Suprapubic skin (tissue), 4 donors: ENCODE results near the gene DSCAML1. TPM values are rescaled to one million over a fixed set of nuclear protein-coding genes. Genes with fewer than 3 reads are reported as not detected.

Source experiments
- DNase-seq, 2 donors: peaks; one replicate each; pipeline ENCODE4 v3.0.0-alpha.2; 2019; ENCODE audit warnings: low spot score in 2 of 2
- H3K27ac ChIP-seq: fragments of 200-600 bp; sonication (generic); one replicate; pipeline ENCODE4 v1.5.1; 2019
- H3K27me3 ChIP-seq: fragments of 200-600 bp; sonication (generic); one replicate; pipeline ENCODE4 v1.5.1; 2019
- H3K36me3 ChIP-seq: fragments of 200-600 bp; sonication (generic); one replicate; pipeline ENCODE4 v1.5.1; 2019
- H3K4me1 ChIP-seq: fragments of 200-600 bp; sonication (generic); one replicate; pipeline ENCODE4 v1.5.1; 2019
- H3K4me3 ChIP-seq: fragments of 200-600 bp; sonication (generic); one replicate; pipeline ENCODE4 v1.5.1; 2019; ENCODE audit warnings: mild to moderate bottlenecking
- H3K9me3 ChIP-seq: fragments of 200-600 bp; sonication (generic); one replicate; pipeline ENCODE4 v1.5.1; 2019
- EP300 ChIP-seq: sonication (generic); formaldehyde crosslinking; IDR thresholded peaks from one replicate; pipeline ENCODE4 v1.6.1; 2017; ENCODE audit warnings: antibody characterized with exemption
- POLR2A ChIP-seq, 2 donors: fragments of 450-650 bp; IDR thresholded peaks; one replicate each; pipeline ENCODE4 v1.6.1; 2017; ENCODE audit warnings: antibody characterized with exemption in 2 of 2, mild to moderate bottlenecking in 2 of 2, moderate library complexity in 2 of 2
- POLR2AphosphoS5 ChIP-seq, 3 donors: sonication (generic); formaldehyde crosslinking; IDR thresholded peaks; one replicate each; pipeline ENCODE4 v1.6.1; 2017; ENCODE audit warnings: antibody characterized with exemption in 3 of 3
- WGBS: methylation state at CpG from one replicate; pipeline ENCODE4 v1.1.5; 2018; 5-methylcytosine and 5-hydroxymethylcytosine counted together
- total RNA-seq, 4 donors: library from RNA; depleted of rRNA; stranded (reverse); fragments of >200 nt; gene quantifications; one replicate each; pipeline ENCODE4 v1.1.0, GENCODE V29; 2016
- TF ChIP-seq, protein P1 (sequence below), 2 donors: fragments of 200-600 bp in 1 of 2; fragments of 450-650 bp in 1 of 2; sonication (generic) in 1 of 2; IDR thresholded peaks; one replicate each; pipeline ENCODE4 v1.5.1; 2016 to 2019; ENCODE audit warnings: antibody characterized with exemption in 2 of 2, mild to moderate bottlenecking in 1 of 2, moderate library complexity in 1 of 2

Gene DSCAML1
- total RNA-seq, 4 donors from 2014 or later, result 0.11 to 0.24 (median 0.21) TPM; not detected in 1

DNA sequence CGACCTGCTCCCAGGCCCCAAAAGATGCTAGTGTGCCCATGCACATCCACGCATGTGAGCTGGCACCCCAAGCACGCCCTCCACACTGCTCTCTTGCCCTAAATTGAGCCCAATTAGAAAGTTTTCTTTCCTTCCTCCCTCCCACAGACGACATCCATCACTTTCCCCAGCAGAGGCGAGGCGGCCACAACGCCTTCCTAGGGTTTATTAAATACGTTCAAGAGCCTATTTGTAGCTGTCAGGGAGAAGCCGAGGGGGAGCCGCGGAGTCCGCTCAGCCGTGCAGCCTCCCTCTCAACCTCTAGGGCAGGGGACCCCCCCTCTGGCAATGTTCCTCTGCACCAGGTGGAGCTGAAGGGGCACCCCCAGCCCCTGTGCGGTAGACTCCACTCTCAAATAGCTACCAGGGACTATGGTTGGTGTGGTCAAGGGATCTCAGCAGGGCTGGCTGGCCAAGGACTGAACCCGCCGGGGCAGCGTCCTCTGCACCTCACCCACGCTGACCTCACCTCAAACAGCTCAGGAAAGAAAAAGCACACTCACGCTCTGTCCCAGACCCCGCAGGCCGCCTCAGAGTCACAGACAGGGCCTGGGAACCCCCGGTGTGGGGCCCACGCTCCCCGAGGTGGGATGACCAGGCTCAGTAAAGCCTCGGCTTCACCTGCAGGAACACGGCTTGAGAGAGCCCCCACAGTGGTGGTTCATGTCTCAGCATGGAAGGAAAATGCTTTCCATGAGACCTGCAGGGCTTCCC lies 152.4 kb downstream of the DSCAML1 start:
- TF ChIP-seq POLR2AphosphoS5 (IDR thresholded peaks at IDR 0.05) (no peak), POLR2A (IDR thresholded peaks at IDR 0.05) (no peak), EP300 (no peak)
- TF ChIP-seq, protein P1, sequence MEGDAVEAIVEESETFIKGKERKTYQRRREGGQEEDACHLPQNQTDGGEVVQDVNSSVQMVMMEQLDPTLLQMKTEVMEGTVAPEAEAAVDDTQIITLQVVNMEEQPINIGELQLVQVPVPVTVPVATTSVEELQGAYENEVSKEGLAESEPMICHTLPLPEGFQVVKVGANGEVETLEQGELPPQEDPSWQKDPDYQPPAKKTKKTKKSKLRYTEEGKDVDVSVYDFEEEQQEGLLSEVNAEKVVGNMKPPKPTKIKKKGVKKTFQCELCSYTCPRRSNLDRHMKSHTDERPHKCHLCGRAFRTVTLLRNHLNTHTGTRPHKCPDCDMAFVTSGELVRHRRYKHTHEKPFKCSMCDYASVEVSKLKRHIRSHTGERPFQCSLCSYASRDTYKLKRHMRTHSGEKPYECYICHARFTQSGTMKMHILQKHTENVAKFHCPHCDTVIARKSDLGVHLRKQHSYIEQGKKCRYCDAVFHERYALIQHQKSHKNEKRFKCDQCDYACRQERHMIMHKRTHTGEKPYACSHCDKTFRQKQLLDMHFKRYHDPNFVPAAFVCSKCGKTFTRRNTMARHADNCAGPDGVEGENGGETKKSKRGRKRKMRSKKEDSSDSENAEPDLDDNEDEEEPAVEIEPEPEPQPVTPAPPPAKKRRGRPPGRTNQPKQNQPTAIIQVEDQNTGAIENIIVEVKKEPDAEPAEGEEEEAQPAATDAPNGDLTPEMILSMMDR (IDR thresholded peaks at IDR 0.05), result no peak
- Histone ChIP-seq H3K27ac (no peak overlapping the region), H3K4me1 (no peaks in the 10 kb centered on the region), H3K4me3 (no peak overlapping the region), H3K9me3 (no peaks in the 10 kb centered on the region), H3K27me3 (peaks cover 35% of the 10 kb centered on the region), H3K36me3 (no peaks in the 10 kb centered on the region)
- WGBS, result 79% methylated on average over 18 of the region's 26 CpGs
- DNase-seq, result no peak

DNA sequence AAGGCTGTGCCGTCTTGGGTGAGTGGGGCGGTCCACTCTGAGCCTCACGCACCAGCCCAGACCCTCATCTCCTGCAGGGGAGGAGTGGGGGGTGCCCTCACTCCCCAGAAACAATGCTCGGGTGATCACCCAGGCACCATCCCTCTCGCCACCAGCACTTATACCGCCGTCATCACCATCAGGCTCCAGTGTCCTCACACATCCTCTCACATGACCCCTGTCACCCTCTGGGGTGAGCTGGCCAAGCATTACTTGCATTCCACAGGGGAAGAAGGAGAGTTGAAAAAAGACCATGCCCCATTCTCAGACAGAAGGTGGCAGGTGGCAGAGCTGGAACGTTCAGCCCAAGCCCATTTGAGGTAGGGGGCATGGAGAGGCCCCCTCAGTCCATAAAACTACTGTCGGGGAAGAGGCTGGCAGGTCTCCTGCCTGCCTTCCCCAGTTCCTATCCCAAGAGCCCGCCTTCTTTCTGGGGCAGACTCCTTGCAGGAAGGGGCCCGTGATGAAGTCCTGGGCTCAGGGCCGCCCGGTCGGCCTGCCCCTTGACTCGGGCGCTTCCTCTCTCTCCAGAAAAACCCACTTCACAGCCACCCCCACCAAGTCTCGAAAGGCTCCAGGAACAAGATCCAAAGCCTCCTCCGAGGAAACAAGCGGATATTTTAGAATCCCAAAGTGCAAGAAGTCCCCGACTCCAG lies 153.3 kb downstream of the DSCAML1 start:
- TF ChIP-seq, protein P1 (IDR thresholded peaks at IDR 0.05), result no peak
- TF ChIP-seq POLR2AphosphoS5 (IDR thresholded peaks at IDR 0.05) (no peak), POLR2A (IDR thresholded peaks at IDR 0.05) (no peak)
- 67% methylated on average over 20 of the region's 20 CpGs for WGBS
- no peak for DNase-seq
- H3K9me3 ChIP-seq, result no peaks in the 10 kb centered on the region
- no peaks in the 10 kb centered on the region for H3K36me3 ChIP-seq
- no peak overlapping the region for H3K4me3 ChIP-seq
- H3K27me3 ChIP-seq, result peaks cover 35% of the 10 kb centered on the region
- no peak overlapping the region for H3K27ac ChIP-seq
- H3K4me1 ChIP-seq, result no peaks in the 10 kb centered on the region

DNA sequence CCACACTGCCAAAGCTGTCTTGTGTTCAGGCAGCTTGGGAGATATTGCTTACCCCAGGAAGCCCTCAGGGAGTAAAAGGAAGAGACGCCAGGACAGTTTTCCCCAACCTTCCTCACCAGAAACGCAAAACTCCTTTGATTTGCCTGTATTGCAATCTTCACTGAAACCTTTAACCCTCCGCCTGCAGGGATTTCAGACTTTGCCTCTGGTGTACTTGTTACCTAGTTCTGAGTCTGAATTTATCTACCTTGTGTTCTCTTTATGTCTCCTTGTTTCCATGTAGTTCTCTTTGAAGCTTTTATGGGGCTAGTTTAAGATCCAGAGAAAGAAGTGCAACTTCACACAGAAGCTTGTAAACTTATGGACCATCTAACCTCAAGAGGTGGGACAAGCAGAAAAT lies 154.2 kb downstream of the DSCAML1 start:
- Histone ChIP-seq H3K9me3 (no peaks in the 10 kb centered on the region), H3K36me3 (no peaks in the 10 kb centered on the region), H3K4me1 (no peaks in the 10 kb centered on the region), H3K27me3 (peaks cover 35% of the 10 kb centered on the region), H3K27ac (no peak overlapping the region), H3K4me3 (no peak overlapping the region)
- no peak for TF ChIP-seq POLR2A (IDR thresholded peaks at IDR 0.05)
- TF ChIP-seq EP300, result no peak
- no peak for TF ChIP-seq POLR2AphosphoS5 (IDR thresholded peaks at IDR 0.05)
- TF ChIP-seq, protein P1 (IDR thresholded peaks at IDR 0.05), result no peak
- DNase-seq, result no peak
- WGBS, result 68% methylated on average over 3 of the region's 3 CpGs

DNA sequence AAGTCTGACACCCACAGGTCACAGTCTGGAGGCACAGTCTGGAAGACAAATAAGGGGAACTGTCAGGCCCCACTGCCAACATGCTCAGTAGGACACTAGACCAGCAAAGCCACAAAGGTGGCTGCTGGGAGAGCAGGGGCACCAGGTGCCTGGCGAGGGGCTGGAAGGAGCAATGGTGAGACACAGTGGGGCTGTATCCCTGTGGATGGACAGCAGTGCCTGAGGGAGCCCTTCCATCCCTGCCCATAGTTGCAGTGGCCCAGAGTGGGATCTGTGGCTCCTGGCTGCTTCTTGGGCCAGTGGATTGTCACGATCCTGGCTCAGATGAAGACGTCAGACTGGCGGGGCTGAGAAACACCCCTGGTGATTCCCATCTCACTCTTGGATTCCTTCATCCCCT lies 154.6 kb downstream of the DSCAML1 start:
- TF ChIP-seq POLR2A (IDR thresholded peaks at IDR 0.05) (no peak), POLR2AphosphoS5 (IDR thresholded peaks at IDR 0.05) (no peak), EP300 (no peak)
- TF ChIP-seq, protein P1 (IDR thresholded peaks at IDR 0.05), result no peak
- Histone ChIP-seq H3K27ac (no peak overlapping the region), H3K4me3 (no peak overlapping the region), H3K4me1 (no peaks in the 10 kb centered on the region), H3K36me3 (no peaks in the 10 kb centered on the region), H3K9me3 (no peaks in the 10 kb centered on the region), H3K27me3 (peaks cover 35% of the 10 kb centered on the region)
- 79% methylated on average over 4 of the region's 4 CpGs for WGBS
- no peak for DNase-seq
